HG03558 (cell line): Measurements from ENCODE around the gene RPL10.
"Not testable (repeated sequence)": the region's sequence is repeated elsewhere in the genome, so short reads cannot be mapped to it uniquely, and the experiment has no call there.

Source experiments
- ATAC-seq: cut with Tn5 transposase; IDR thresholded peaks from one replicate; pipeline ENCODE4 v1.9.1; 2021; ENCODE audit warnings: moderate number of reproducible peaks; ENCODE audit not compliant: unreplicated experiment; ENCODE audit errors: extremely low read depth

The RPL10 gene

GRCh38 chrX:154375156-154375504, 23.0 kb upstream of the RPL10 start:
- no peak for ATAC-seq

- no peak for ATAC-seq
These were observed 21.4 kb upstream of the RPL10 start for GRCh38 chrX:154376774-154377173.

DNA sequence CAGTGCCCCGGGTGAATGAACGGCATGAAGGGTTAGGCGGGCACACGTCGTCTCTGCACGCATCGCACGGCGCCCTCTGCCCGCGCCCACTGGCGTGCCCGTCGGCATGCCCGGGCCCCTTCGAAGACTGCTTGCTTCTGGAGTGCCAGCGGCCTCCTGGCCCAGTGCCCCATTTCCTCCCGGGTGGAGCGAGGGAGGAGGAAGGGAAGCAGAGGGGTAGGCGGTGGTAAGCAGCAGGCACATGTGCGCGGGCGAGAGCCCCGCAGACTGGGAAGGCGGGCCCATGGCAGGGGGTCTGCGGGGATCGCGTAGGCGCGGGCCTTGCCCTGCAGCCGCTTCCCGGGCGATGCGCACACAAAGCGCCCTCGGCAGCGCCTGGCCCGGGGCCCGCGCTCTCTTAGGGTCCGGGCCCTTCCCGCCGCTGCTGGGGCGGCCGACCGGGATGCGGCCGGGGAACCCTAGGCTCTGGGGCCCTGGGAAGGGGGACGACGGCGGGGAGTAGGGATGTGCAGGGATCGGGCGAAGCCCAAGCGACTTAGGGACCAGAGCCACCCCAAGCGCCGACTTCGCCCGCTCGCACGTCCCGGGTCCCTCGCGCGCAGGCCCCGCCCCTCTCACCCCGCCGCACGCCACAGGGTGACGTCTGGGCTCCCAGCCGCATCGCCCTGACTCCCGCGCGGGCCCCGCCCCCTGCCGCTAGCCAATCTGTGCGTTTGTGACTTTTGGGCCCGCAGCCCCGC, 19.9 kb upstream of the RPL10 start:
- ATAC-seq = peak; percentile 1

DNA sequence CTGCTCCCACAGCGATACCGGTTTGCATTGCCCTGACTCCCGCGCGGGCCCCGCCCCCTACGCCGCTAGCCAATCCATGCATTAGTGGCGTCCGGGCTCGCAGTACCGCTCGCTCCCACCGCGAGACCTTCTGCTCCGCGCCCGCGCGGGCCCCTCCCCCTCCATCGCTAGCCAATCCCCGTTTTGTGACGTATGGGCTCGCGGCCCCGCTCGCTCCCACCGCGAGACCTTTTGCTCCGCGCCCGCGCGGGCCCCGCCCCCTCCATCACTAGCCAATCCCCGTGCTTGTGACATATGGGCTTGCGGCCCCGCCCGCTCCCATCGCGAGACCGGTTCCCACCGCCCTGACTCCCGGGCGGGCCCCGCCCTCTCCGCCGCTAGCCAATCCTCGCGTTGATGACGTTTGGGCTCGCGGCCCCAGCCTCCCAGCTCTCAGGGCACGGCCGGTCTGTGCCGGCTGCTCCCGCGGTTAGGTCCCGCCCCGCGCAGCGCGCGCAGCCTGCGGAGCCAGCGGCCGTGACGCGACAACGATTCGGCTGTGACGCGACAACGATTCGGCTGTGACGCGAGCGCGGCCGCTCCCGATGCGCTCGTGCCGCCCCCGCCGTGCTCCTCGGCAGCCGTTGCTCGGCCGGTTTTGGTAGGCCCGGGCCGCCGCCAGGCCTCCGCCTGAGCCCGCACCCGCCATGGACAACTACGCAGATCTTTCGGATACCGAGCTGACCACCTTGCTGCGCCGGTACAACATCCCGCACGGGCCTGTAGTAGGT, 19.2 kb upstream of the RPL10 start, which contains the start of gene EMD:
TSS of gene EMD (plus strand) at position 497 of the 770 bp plus-strand sequence. CDS start at position 687, 190 bp downstream.
- ATAC-seq = peak; percentile 57

DNA sequence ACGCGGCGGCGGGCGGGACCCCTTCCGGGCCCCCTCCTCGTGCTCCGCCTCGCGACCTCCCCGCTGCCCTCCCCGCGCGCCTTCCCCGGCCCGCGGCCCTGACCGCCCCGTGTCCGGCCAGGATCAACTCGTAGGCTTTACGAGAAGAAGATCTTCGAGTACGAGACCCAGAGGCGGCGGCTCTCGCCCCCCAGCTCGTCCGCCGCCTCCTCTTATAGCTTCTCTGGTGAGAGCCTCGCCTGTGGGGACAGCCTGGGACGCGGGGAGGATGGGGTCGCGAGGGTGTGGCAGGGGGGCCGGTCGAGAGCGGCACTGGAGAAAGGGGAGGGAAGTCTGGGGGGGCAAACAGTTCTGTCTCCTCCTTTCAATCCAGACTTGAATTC, 18.6 kb upstream of the RPL10 start:
- no peak for ATAC-seq

DNA sequence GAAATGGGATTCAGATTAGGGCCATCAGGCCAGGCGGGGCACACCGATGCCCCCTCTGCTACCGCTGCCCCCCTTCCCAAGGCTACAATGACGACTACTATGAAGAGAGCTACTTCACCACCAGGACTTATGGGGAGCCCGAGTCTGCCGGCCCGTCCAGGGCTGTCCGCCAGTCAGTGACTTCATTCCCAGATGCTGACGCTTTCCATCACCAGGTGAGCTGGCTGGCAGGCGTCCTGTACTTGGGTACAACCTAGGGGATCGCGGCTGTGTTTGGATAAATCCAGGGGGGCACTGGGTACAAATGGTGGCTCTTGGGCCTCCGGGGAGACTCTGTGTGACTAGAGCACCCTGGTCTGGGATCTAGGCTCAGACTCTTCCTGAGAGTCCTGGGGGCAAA, 18.0 kb upstream of the RPL10 start:
- ATAC-seq = no peak

GRCh38 chrX:154380787-154381186, 17.4 kb upstream of the RPL10 start:
- ATAC-seq = no peak

DNA sequence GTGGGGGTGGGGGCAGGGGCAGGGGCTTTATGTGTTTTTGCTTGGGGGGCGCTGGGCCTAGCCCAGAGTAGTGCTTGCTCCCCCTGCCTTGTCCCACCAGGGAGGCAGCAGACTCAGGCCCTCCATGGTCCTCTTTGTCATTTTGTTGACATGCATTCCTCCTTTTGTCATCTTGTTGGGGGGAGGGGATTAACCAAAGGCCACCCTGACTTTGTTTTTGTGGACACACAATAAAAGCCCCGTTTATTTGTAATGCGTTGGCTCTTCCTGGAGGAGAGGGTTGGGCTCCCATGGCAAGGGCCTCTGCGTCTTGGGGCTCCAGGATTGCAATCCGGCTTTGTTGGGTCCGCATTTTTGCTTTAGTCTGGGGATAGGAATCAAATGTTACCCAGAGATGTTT, 16.9 kb upstream of the RPL10 start:
- no peak for ATAC-seq

GRCh38 chrX:154382483-154383069, 15.6 kb upstream of the RPL10 start:
- no peak for ATAC-seq

- ATAC-seq = no peak
These were observed 14.6 kb upstream of the RPL10 start for GRCh38 chrX:154383359-154384283.

GRCh38 chrX:154384284-154384892, 13.8 kb upstream of the RPL10 start:
- ATAC-seq = no peak

DNA sequence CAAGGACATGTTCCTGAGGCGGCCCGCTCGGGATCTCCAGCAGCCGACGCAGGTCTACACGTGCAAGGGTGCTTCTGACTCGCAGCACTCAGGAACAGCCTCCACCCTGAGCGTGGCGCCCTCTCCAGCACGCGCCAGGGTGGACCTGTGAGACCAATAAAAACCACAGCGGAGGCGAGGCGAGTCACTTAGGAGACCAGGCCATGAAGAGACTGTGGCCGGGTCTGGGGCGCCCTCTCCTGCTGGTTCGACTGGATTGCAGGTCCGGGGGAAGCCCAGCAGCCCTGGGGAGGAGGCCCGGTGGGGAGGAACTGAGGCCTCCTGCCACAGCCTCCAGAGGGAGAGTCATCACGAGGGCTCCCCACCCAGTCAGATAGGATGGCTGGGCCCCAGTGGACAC, 10.1 kb upstream of the RPL10 start:
- ATAC-seq = not testable (repeated sequence)

- not testable (repeated sequence) for ATAC-seq
These were observed 9.5 kb upstream of the RPL10 start for GRCh38 chrX:154388649-154389048.

DNA sequence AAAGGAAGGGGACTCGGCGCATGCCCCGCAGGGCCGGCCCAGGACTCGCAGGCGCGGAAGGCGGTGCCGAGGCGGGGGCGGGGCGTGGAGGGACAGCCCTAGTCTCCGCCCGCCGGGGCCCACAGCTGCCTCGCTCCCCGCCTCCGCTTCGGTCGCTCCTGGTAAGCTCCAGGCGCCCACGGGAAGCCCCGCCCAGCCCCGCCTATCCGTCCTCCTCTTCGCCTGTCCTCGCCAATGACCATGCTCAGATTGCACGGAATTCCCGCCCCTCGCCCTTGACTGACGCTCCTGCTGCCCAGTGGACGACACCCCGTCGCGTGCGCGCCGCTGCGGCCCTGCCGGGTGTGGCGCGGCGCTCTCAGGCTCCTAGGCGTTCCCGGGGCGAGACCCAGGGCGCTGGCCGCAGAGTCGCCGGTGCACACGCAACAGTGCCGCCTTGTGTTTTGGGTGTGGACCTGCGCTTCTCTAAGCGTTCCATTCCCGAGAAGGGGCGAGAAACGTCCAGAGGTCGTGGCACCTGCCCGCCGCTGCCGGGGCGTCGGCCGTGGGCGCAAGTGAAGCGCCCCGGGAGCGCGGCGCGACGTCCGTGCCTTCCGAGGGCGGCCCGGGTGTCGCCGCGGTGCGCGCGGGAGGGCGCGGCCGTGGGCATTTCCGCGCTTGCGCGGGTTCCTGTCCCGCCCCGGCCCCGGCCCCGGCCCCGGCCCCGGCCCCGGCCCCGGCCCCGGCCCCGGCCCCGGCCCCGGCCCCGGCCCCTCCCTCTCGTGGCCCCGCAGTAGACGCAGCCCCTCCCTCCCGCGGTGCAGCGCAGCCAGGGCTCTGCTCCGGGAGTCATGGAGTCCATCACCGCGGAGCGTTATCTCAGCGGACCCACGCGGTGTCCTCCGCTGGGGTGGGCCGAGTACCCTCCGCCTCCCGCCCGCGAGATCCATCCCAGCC, 8.1 kb upstream of the RPL10 start:
- peak; percentile 39 for ATAC-seq

- ATAC-seq = not testable (repeated sequence)
These were observed 1.8 kb upstream of the RPL10 start for GRCh38 chrX:154396363-154396762.

DNA sequence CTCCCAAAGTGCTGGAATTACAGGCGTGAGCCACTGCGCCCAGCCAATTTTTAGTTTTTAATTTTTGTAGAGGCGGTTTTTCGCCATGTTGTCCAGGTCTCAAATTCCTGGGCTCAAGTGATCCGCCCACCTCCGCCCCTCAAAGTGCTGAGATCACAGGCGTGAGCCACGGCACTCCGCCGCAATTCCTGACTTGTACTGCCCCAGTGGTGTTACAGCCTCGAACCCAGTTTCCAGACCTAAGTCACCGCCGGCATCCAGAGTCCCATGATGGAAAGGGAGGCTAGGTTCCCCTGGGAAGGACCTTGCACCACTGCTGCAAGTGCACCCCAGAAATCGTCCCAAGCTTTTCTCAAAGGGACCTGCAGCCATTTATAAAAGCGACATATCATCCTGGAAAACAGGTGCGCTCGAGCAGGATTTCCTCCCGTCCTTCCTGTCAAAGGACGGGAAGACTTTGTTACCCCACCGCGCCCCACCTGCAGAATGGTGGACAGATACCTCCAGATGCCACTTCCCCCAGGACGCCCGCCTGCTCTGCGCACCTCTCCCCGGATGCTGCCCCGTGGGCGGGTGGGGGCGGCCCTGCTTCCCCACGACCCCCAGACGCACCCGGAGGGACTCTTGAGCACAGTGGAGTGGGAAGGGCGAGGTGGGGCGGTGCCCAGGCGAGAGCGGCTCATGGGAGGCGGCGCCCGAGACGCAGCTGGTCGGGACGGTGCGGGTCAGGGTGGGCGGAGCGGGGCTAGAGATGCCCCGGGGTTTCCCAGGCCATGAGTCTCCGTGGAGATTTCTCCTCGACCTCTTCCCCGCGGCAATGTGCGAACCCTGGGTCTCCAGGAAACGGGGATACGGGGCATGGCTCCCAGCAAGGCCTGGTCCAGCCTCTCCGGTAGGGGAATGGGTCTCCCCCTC, 947 bp upstream of the RPL10 start:
- peak; percentile 25 for ATAC-seq

GRCh38 chrX:154398668-154399526, 720 bp downstream of the RPL10 start:
- no peak for ATAC-seq
